Activated naive CD8-positive, alpha-beta T cell treated with anti-CD3 and anti-CD28 coated beads, Interleukin-2, amount 10 ng/mL, durations not matched to agents 7 days and 5 days (primary cell): ENCODE results near the gene THOC7. TPM values are rescaled to one million over a fixed set of nuclear protein-coding genes. Genes with fewer than 3 reads are reported as not detected.

Source experiments
- ATAC-seq: fragments of 150-1000 bp; cut with Tn5 transposase; one replicate; pipeline ENCODE4 v1.10.0; 2021; ENCODE audit warnings: low read depth, moderate library complexity
- POLR2A ChIA-PET: fragments of 350-600 bp; sonication (Branson Sonifier 250); formaldehyde crosslinking; loops from one replicate; lab custom pipeline; 2021; ENCODE audit warnings: antibody characterized with exemption; lab: Charles Lee
- DNase-seq: peaks from one replicate; pipeline ENCODE4 v3.0.0; 2021
- H3K27ac Mint-ChIP-seq: one replicate; pipeline ENCODE4 v1.8.0; 2022; ENCODE audit warnings: mild to moderate bottlenecking, mixed read lengths
- H3K27me3 Mint-ChIP-seq: one replicate; pipeline ENCODE4 v1.8.0; 2022; ENCODE audit warnings: mild to moderate bottlenecking, moderate library complexity, mixed read lengths
- H3K36me3 Mint-ChIP-seq: one replicate; pipeline ENCODE4 v1.8.0; 2021; ENCODE audit warnings: mild to moderate bottlenecking, mixed read lengths
- H3K4me1 Mint-ChIP-seq: one replicate; pipeline ENCODE4 v1.8.0; 2021; ENCODE audit warnings: mixed read lengths
- H3K4me3 Mint-ChIP-seq: one replicate; pipeline ENCODE4 v1.8.0; 2022; ENCODE audit warnings: mild to moderate bottlenecking, moderate library complexity, mixed read lengths
- H3K9me3 Mint-ChIP-seq: one replicate; pipeline ENCODE4 v1.8.0; 2021; ENCODE audit warnings: mixed read lengths
- total RNA-seq, 2 experiments: library from RNA; stranded (reverse); gene quantifications; one replicate each; pipeline ENCODE4 v1.2.3, GENCODE V29; 2021

Gene THOC7
- total RNA-seq, 2 experiments from 2014 or later = 70.1 to 77.4 TPM

GRCh38 chr3:63872135-63872924 is 8.7 kb upstream of the THOC7 start:
- POLR2A ChIA-PET = no interaction called here
- H3K4me1 Mint-ChIP-seq = peaks cover 17% of the 10 kb centered on the region
- H3K4me3 Mint-ChIP-seq = no peak overlapping the region

GRCh38 chr3:63870615-63871005 is 7.0 kb upstream of the THOC7 start:
- ATAC-seq = no peak
- Mint-ChIP-seq H3K4me3 (no peak overlapping the region), H3K36me3 (peaks cover 15% of the 10 kb centered on the region), H3K4me1 (peaks cover 23% of the 10 kb centered on the region), H3K27ac (no peak overlapping the region), H3K27me3 (no peaks in the 10 kb centered on the region), H3K9me3 (no peaks in the 10 kb centered on the region)
- DNase-seq = no peak
- POLR2A ChIA-PET = no interaction called here

More at GRCh38 chr3:63872135-63872924, 8.7 kb upstream of the THOC7 start:
- ATAC-seq (no peak), DNase-seq (no peak)
- Mint-ChIP-seq H3K27me3 (no peaks in the 10 kb centered on the region), H3K9me3 (no peaks in the 10 kb centered on the region), H3K27ac (no peak overlapping the region), H3K36me3 (peaks cover 8% of the 10 kb centered on the region)

- H3K27ac Mint-ChIP-seq = no peak overlapping the region
- DNase-seq = no peak
- H3K4me3 Mint-ChIP-seq = no peak overlapping the region
- no peak for ATAC-seq
- POLR2A ChIA-PET = no interaction called here
- no peaks in the 10 kb centered on the region for H3K27me3 Mint-ChIP-seq
- H3K4me1 Mint-ChIP-seq = peaks cover 25% of the 10 kb centered on the region
- H3K36me3 Mint-ChIP-seq = peaks cover 18% of the 10 kb centered on the region
- H3K9me3 Mint-ChIP-seq = no peaks in the 10 kb centered on the region
These were observed 6.5 kb upstream of the THOC7 start for GRCh38 chr3:63869940-63870614.

GRCh38 chr3:63867225-63867624 is 3.6 kb upstream of the THOC7 start:
- H3K4me3 Mint-ChIP-seq = no peak overlapping the region
- H3K9me3 Mint-ChIP-seq = no peaks in the 10 kb centered on the region
- no peaks in the 10 kb centered on the region for H3K27me3 Mint-ChIP-seq
- H3K27ac Mint-ChIP-seq = no peak overlapping the region
- DNase-seq = no peak
- peaks cover 32% of the 10 kb centered on the region for H3K4me1 Mint-ChIP-seq
- POLR2A ChIA-PET = interaction anchor here (1.0 kb wide), 1 partner anchor 76 kb away, joined by 4 read pairs; no protein-coding TSS in a partner anchor
- ATAC-seq = no peak
- H3K36me3 Mint-ChIP-seq = peaks cover 25% of the 10 kb centered on the region

GRCh38 chr3:63864965-63865327 is 1.3 kb upstream of the THOC7 start:
- Mint-ChIP-seq H3K36me3 (peaks cover 23% of the 10 kb centered on the region), H3K9me3 (no peaks in the 10 kb centered on the region), H3K4me1 (peaks cover 39% of the 10 kb centered on the region), H3K4me3 (peak overlapping the region; percentile 92), H3K27me3 (no peaks in the 10 kb centered on the region), H3K27ac (peak overlapping the region; percentile 90)
- DNase-seq (no peak), ATAC-seq (no peak)
- POLR2A ChIA-PET = interaction anchor here (2.3 kb wide), 1 partner anchor 46 kb away, joined by 8 read pairs; no protein-coding TSS in a partner anchor

GRCh38 chr3:63864008-63864964 is 681 bp upstream of the THOC7 start:
- Mint-ChIP-seq H3K27me3 (no peaks in the 10 kb centered on the region), H3K4me3 (peak overlapping the region; percentile 92), H3K9me3 (no peaks in the 10 kb centered on the region), H3K27ac (peak overlapping the region; percentile 90), H3K4me1 (peaks cover 39% of the 10 kb centered on the region), H3K36me3 (peaks cover 23% of the 10 kb centered on the region)
- DNase-seq (peak; percentile 69), ATAC-seq (peak; percentile 64)
- POLR2A ChIA-PET = interaction anchor here (1.4 to 2.3 kb wide), 3 partner anchors 47 to 159 kb away, joined by 4 to 8 read pairs (median 5); partner anchors contain the start of genes PSMD6 and SCAANT1

- Mint-ChIP-seq H3K36me3 (peaks cover 19% of the 10 kb centered on the region), H3K9me3 (no peaks in the 10 kb centered on the region), H3K27ac (peak overlapping the region; percentile 95), H3K27me3 (no peaks in the 10 kb centered on the region), H3K4me1 (peaks cover 39% of the 10 kb centered on the region), H3K4me3 (peak overlapping the region; percentile 82)
- no peak for ATAC-seq
- no peak for DNase-seq
- POLR2A ChIA-PET = interaction anchor here (1.4 to 2.3 kb wide), 3 partner anchors 48 to 161 kb away, joined by 4 to 8 read pairs (median 5); partner anchors contain the start of genes PSMD6 and SCAANT1
These were observed 828 bp downstream of the THOC7 start for GRCh38 chr3:63862804-63863149.

GRCh38 chr3:63861306-63861705 is 2.3 kb downstream of the THOC7 start:
- no peaks in the 10 kb centered on the region for H3K27me3 Mint-ChIP-seq
- H3K36me3 Mint-ChIP-seq = peaks cover 13% of the 10 kb centered on the region
- no peaks in the 10 kb centered on the region for H3K9me3 Mint-ChIP-seq
- POLR2A ChIA-PET = no interaction called here
- DNase-seq (no peak), ATAC-seq (no peak)
- H3K27ac Mint-ChIP-seq = no peak overlapping the region
- H3K4me1 Mint-ChIP-seq = peaks cover 35% of the 10 kb centered on the region
- no peak overlapping the region for H3K4me3 Mint-ChIP-seq

GRCh38 chr3:63860776-63861175 is 2.8 kb downstream of the THOC7 start:
- Mint-ChIP-seq H3K27ac (no peak overlapping the region), H3K4me3 (no peak overlapping the region)
- POLR2A ChIA-PET = no interaction called here

GRCh38 chr3:63857311-63857710 is 6.3 kb downstream of the THOC7 start:
- DNase-seq (no peak), ATAC-seq (no peak)
- H3K4me3 Mint-ChIP-seq = no peak overlapping the region
- H3K9me3 Mint-ChIP-seq = no peaks in the 10 kb centered on the region
- H3K36me3 Mint-ChIP-seq = peaks cover 5% of the 10 kb centered on the region
- POLR2A ChIA-PET = no interaction called here
- no peak overlapping the region for H3K27ac Mint-ChIP-seq
- no peaks in the 10 kb centered on the region for H3K27me3 Mint-ChIP-seq
- H3K4me1 Mint-ChIP-seq = peaks cover 24% of the 10 kb centered on the region

More at GRCh38 chr3:63860776-63861175, 2.8 kb downstream of the THOC7 start:
- Mint-ChIP-seq H3K4me1 (peaks cover 36% of the 10 kb centered on the region), H3K36me3 (peaks cover 11% of the 10 kb centered on the region), H3K9me3 (no peaks in the 10 kb centered on the region), H3K27me3 (no peaks in the 10 kb centered on the region)
- DNase-seq (no peak), ATAC-seq (no peak)

GRCh38 chr3:63855333-63855940 is 8.2 kb downstream of the THOC7 start:
- Mint-ChIP-seq H3K27ac (no peak overlapping the region), H3K4me1 (peaks cover 13% of the 10 kb centered on the region), H3K36me3 (peaks cover 12% of the 10 kb centered on the region), H3K27me3 (no peaks in the 10 kb centered on the region), H3K4me3 (no peak overlapping the region), H3K9me3 (no peaks in the 10 kb centered on the region)
- DNase-seq = no peak
- no peak for ATAC-seq
- POLR2A ChIA-PET = no interaction called here

- H3K36me3 Mint-ChIP-seq = peaks cover 14% of the 10 kb centered on the region
- no peak overlapping the region for H3K4me3 Mint-ChIP-seq
- peaks cover 10% of the 10 kb centered on the region for H3K4me1 Mint-ChIP-seq
- no peaks in the 10 kb centered on the region for H3K9me3 Mint-ChIP-seq
- POLR2A ChIA-PET = no interaction called here
- no peaks in the 10 kb centered on the region for H3K27me3 Mint-ChIP-seq
- no peak for DNase-seq
- no peak for ATAC-seq
- no peak overlapping the region for H3K27ac Mint-ChIP-seq
These were observed 10.5 kb downstream of the THOC7 start for GRCh38 chr3:63853106-63853505.
